D341Med (cell line): Measurements from ENCODE around the gene ZNF584.
"Not testable (repeated sequence)": the region's sequence is repeated elsewhere in the genome, so short reads cannot be mapped to it uniquely, and the experiment has no call there.

Experiments used
- DNase-seq: peaks from one replicate; pipeline ENCODE4 v3.0.0; 2012; ENCODE audit warnings: low spot score

The ZNF584 gene

DNA sequence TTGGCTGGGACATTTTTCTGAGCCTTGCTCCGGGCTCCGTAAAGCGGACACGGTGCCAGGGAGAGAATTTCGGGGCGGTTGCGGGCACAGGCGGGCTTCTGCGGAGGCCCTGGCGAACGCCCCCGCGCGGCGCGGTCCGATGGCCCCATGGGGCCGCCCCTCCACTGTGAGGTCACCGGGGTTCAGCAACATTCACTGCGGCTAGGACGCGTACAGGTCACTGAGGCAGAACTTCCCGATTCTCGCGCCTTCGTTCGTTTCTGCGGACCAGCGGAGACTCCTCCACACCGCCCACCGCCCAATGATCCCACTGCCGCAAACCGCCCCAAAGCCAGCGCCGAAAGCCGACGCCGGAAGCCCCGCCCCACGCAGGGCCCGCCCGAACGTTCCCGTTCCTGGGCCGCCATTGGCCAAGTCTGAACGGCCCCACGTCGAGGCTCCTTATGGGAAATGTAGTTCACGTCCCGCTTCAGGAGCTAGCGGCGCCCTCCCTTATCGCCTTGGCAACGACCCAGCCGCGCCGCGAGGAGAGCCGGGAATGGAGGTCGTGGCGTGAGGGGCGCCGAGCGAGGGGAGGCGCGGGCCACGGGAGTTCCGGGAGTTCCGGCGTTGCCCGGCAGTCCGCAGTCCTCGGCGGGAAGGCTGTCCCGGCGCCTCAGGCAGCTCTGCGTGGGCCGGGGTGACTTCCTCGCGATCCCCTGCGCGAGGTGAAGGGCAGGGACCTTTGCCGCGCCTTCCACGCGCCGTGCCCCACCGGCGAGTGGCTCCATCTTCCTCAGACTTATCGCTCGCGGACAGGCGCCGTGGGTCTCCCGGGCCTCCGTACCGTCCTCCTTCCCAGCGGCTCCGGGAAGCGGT is at the start of gene ZNF584:
TSS of gene ZNF584 (plus strand) at position 498 of the 858 bp plus-strand sequence. CDS start 499 bp downstream, outside the sequence.
- DNase-seq = peak; percentile 94

DNA sequence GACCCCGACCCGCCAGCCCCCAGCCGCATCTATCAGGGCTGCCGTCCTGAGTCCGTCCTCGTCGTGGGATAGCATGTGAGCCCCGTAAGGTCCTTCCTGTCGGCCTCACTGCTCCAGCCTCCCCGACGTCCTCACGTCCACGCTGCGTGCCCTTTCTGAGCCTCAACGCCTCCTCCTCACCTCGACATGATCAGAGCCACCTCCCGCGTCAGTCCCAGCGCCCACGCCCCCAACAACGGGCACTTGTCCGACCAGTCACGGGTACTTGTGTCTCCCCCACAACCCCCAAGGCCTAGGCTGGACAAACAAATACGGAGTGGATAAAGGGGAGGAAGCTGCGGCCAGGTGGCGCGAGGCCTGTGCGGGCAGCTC is 46.6 kb upstream of the ZNF584 start:
- DNase-seq = peak; percentile 79

DNA sequence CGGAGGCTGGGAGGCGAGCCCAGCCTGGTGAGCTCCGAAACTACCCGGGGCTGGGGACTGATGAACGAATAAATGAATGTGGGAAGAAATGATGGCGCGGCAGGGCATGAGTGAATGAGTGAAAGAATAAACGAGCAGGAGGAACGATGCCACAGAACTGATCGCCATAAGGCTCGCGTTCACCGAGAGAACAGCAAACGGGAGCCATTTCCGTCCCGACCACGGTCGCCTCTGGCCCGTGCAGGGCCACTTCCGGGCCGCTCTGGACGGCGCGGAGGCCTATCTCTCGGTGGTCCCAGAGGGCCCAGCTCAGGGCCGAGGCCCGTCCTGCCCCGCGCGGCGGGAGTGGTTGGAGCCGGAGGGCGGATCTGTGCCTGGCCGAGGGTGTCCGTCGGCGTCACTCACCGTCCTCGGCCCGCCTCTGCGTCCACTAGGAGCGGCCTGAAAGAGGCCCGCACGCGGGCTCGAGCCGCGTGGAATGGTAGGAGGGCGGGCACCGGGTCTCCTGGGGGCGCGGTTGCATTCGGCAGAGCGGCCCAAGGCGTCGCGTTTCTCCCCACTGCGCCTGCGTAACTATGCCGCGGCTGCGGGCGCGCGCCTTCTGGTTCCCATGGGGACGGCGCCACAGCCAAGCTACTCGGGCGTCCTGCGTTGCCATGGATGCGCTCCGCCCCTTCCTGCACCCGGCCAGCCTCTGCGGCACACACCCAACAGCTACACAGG is 46.0 kb upstream of the ZNF584 start, which contains the start of gene ZNF497:
TSS of gene ZNF497 (minus strand) at position 480 of the 723 bp plus-strand sequence. CDS start 5,116 bp downstream, outside the sequence.
- DNase-seq = peak; percentile 99

DNA sequence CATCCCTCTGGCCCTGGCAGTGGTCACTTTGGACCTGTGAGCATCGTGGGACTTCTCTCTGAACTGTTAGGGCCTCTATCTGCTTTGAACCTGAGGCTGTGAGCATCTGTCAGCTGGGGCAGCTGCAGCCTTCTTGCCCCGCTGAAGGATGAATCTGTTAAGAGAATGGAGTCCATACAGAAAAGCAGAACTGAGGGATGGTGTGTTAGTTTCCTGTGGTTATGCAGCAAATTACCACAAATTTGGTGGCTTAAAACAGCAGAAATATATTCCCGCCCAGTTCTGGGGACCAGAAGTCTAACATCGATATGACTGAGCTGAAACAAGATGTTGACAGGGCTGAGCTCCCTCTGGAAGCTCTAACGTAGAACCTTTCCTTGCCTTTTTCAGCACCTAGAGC is 44.3 kb upstream of the ZNF584 start:
- no peak for DNase-seq

DNA sequence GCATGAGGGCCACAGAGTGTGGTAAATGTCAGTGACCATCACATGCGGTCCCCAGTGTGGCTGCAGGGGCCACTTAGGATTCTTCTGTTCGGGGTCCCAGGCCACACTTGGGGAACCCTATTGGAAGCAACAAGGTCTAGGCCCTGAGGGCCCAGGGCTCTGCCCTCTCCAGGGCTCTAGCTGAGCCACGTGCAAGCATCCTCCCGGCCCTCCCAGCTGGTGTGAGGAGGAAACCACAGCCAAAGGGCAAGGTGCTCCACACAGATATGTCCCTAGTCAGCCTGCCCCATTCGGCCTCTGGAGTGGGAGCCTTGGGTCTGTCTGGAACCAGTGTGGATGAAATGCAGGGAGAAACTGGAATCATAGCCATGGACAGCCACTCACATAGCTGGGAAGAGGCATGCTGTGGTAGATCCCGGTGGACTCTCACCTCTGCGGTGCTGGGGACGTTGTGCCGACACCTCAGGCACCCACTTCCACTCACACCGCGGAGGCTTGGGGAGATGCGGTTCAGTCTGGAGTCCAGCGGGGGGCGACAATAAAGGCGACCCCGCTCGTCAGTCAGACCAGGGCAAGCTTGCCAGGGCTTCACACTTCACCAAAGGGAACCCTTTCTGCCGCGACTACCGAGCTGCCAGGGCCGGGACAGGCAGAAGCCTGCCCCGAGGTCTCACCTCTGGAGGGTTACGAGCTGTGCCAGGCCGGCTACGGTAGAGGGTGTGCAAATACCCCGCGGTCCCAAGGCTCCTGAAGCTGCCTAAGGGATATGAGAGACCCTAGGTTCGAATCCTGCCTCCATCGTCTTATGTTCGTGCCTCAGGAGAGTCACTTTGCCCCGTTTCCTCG is 41.6 kb upstream of the ZNF584 start:
- peak; percentile 14 for DNase-seq

DNA sequence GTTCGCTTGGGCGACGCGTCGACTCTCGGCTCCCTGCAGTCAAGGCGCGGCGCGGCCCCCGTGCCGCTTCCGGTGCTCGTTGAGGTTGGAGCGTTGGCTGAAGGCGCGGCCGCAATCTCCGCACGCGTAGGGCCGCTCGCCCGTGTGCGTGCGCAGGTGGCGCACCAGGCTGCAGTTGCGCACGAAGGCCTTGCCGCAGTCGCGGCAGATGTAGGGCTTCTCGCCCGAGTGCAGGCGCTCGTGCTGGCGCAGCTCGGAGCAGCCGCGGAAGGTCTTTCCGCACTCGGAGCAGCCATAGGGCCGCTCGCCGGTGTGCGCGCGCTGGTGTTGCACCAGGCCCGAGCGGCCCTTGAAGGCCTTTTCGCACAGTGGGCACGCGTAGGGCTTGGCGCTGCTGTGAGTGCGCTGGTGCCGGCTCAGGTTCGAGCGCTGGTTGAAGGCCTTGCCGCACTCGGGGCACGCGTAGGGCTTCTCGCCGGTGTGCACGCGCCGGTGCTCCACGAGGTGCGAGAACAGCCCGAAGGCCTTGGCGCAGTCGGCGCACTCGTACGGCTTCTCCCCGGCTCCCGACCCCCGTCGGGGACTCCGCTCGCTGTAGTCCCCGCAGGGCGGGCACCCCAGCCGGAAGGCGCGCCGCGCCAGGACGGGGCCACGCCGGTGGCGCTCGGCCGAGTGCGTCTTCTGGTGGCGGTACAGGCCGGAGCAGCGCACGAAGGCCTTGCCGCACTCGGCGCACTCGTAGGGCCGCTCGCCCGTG is 40.6 kb upstream of the ZNF584 start:
- peak; percentile 18 for DNase-seq

DNA sequence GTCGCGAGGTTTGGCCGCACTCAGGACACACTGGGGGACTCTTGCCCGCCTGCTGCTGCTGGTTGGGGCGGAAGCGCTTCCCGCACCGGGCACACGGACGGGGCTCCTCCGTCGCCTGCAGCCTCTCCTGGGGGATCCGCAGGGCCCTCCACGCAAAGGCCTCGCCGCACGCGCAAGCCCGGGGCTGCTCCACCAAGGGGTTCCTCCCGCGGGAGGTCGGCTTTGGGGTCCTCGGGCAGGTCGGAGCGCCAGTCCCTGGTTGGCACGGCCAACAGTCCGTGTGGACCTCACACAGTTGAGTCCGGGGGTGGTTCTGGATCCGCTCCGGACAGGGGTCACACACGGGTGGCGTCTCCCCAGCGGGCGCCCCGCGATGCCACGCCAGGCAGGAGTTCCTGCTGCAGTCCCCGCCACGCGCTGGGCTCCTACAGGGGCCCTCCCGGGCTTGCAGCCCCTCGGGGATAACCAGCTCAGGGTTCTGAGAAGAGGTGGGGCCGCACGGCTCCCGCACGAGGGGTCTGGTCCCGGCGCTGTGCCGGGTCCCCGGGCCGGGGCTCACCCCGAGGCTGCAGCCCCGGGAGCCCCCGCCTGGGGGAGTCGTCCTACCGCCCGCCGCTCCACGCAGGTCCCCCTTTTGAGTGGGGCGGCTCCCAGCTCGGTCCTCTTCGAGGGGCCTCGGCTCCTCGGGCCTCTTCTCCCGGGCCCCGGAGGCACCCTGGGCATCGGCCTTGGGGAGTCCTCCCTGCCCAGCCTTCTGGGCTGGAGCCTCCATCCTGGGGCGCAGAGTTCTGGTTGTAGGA is 39.7 kb upstream of the ZNF584 start:
- DNase-seq = no peak

DNA sequence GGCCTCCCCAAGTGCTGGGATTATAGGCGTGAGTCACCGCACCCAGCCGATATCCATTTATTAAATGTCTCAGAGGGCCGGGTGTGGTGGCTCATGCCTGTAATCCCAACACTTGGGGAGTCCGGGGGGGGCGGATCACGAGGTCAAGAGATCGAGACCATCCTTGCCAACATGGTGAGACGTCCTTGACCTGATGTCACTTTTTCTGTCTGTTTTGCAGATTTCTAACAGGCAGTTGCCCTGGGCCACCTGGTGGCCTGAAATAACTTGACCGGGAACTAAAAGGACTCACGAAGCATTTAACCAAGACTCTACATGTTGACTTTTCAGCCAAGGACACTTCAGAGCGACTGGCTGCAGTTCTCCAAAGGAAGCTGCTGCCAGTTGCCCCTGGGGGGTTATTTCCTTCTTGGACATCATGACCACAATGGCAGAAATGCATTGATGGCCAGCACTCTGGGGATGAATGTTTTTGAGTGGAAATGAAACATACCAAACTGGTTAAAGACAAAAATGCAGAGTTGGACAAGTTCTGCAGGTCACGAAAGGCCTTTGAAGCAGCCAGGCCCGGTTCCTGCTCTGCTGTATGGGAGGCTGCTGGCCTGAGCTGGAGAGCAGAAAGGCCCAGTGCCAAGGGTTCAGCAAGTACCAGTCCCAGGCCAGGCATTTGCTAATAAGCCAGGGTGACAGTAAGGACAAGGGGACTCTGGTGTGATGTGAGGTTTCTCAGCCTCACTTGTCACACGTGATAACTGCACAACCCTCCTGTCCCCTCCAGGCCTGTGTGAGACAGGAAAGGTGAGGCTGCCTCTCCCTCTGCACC is 35.9 kb upstream of the ZNF584 start:
- no peak for DNase-seq

DNA sequence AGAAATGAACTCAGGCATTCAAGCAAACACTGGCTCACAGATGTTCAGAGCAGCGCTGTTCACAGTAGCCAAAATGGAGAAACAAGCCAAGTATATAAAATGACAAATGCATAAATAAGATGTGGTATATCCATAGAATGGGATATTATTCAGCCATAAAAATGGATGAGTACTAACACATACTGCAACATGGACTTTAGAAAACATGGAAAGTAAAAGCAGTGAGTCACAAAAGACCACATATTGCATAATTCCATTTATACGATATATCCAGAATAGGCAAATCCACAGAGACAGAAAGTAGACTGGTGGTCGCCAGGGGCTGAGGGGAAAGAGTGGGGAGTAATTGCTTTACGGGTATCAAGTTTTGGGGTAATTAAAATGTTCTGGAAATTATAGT is 34.2 kb upstream of the ZNF584 start:
- DNase-seq = no peak

DNA sequence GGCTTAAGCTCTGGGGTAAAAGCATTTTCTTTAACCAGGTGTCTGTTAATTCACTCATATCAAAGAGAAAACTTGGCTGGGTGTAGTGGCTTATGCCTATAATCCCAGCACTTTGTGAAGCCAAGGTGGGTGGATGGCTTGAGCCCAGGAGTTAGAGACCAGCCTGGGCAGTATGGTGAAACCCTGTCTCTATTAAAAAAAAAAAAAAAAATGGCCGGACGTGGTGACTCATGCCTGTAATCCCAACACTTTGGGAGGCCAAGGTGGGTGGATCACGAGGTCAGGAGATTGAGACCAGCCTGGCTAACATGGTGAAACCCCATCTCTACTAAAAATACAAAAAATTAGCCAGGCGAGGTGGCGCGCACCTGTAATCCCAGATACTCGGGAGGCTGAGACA is 31.7 kb upstream of the ZNF584 start:
- DNase-seq = not testable (repeated sequence)

DNA sequence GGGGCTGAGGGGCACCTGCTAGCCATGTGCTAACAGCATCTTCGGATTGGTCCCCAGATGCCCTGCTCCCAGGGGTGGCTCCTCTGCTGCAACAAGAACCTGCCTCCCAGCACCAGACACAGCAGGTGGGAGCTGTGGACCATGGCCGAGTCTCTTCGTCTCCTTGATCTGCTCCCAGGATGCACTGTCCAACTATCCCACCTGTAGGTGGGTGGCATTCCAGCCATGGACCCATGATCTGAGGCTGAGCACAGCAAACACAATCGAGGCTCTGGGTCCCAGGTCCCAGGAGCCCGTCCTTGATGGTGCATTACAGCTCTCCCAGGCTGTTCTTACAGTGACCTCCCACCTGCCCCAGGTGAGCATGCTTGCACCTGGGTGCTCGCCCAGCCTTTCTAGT is 29.2 kb upstream of the ZNF584 start:
- DNase-seq = no peak

DNA sequence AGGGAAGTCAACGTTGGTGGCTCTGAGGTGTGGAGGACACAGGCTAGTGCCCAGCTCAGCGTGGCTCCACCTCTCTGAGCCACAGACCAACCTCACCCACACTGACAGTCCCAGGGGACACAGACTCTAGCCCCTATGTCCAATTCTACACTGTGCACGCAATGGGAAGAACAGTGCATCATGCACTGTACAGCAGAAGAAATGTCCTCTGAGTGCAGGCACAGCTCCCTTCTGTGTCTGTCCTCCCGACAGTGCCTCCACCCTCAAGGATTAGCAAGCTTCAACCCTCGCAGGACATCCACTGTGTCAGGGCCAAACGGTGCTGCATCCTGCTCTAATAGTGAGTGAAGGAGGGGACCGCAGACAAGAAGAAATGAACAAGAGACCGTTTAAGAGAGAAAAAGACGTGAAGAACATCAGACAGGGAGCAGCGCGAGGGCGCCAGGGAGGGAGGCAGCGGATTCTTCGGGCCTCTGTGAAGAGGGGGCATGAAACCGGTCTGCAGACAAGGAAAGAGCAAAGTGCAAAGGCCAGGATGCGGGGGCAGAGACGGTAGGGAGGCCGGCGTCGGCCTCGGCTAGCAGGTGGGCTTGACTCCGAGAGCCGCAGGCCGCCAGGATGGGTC is 28.3 kb upstream of the ZNF584 start:
- no peak for DNase-seq

DNA sequence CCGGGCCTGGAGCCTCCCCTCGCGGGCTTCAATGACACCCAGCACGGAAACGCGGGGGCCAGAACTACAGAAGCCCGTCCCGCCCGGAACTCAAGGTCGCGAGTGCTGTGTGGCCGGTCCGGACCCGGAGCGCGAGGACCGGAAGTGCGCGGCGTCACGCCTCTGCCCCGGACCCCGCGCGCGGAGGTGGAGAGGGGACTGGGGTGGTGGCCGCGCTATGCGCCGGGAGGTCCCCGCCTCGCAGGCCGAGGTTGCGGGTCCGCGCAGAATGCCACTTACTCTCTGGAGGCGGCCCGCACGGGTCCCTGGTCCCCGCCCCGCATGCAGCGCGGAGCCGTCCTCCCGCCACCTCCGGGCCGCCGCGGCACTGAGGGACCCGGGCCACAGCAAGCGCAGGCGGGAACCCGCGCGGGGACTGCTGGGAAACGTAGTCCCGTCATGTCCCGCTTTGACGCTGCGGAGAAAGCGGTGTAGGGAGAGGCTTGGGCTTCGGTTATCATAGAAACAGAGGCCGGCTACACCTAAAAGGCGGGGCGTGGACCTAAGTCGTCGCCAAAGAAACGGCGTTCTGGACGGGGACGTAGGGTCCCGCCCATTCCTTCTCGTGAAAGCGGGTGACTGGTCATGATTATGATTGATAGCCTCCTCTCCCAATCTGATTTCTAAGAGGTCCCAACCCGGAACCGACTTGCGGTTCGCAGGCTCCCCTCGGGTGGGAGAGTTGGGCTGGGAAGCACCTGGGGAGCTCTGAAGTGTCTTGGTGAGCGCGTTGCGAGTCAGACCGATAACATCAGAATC is 27.6 kb upstream of the ZNF584 start, which contains the start of gene ZNF837:
TSS of gene ZNF837 (minus strand) at position 369 of the 798 bp plus-strand sequence. CDS start 11,698 bp downstream, outside the sequence.
- peak; percentile 92 for DNase-seq

DNA sequence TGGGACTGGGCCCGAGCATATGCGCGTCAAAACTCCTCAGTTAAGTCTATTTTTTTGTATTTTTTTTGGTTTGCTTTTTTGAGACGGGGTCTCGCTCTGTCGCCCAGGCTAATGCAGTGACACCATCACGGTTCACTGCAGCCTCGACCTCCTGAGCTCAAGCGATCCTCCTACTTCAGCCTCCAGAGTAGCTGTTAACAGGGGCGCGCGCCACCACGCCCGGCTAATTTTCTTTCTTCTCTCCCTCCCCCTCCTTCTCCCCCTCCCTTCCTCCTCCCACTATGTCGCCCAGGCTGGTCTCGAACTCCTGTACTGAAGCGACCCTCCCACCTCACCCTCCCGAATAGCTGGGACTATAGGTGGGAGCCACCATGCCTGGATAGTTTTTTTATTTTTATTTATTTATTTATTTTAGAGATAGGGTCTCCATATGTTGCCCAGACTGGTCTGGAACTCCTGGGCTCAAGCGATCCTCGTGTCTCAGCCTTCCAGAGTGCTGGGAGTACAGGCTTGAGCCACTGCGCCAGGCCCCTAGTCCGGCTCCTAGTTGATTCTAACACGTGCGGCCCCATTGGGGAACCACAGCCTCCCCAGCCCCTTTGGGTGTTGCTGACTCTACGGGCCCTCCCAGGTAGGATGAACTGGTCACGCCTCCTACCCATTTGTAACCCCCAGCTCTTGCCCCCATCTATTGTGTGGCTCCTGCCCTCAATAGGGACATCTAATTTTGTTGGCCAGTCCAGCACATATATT is 26.8 kb upstream of the ZNF584 start:
- no peak for DNase-seq

DNA sequence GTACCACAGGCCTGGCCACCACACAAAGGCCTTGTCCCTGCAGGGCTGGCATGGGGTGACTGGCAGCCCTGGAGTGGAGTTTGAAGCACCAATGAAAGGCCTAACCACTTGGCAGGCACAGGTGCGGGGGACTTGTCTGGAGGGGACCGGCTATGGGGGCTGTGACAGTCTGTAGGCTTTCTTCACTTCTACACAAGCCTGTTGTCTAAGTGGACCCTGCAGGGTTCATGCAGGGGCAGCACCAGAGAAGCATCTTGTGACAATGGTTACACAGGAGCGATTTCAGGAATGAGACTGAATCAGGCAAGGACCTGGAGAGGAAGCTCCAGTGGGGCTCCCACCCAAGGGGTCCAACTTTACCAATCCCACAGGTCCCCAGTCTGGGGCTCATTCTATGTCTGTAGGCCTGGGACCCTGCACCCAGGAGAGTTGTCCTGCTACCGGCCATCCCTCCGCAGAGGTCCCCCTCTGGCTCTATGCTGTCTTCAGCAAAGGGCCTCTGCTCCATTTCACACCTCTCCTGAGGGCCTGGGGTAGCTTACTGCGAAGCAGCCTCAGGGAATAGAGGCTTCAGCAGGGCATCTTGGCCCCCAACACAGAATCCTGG is 25.3 kb upstream of the ZNF584 start:
- no peak for DNase-seq

DNA sequence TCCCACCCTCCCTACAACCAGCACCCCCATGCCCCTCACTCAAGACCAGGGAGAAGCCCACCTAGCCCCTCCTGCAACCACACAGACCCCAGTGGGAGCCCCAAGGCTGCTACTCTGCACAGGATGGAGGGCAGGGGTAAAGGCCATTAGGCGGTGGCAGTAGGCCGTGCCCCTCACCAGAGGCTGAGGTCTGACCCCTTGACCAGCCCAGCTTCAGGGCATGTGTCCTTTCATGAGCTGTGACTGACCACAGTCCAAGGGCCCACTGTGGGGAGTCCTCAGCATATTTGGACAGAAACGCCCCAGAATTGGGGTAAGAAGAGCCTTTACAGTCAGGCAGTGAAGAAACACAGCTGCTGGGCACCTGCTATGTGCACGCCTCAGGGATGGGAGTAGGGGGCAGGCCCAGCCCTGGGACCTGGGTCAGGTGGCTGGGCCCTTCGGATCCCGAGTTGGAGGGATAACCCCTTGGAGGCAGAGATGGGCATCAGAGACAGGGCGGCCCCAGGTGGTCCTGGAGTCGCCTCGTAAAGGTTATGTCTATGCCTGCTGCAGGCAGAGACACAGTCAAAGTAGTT is 23.0 kb upstream of the ZNF584 start:
- no peak for DNase-seq
